ENCODE measurements around the gene UBC. TPM values are rescaled to one million over a fixed set of nuclear protein-coding genes. Genes with fewer than 3 reads are reported as not detected.
A peak's percentile ranks its signal among the peaks of the same experiment; 100 is the strongest.

Gene UBC
- total and polyA plus RNA-seq, 9 of the 15 experiments (the other 6 are each of a cell fraction or from before 2014, with no cell fraction given): 533 to 1,153 (median 813) TPM

DNA sequence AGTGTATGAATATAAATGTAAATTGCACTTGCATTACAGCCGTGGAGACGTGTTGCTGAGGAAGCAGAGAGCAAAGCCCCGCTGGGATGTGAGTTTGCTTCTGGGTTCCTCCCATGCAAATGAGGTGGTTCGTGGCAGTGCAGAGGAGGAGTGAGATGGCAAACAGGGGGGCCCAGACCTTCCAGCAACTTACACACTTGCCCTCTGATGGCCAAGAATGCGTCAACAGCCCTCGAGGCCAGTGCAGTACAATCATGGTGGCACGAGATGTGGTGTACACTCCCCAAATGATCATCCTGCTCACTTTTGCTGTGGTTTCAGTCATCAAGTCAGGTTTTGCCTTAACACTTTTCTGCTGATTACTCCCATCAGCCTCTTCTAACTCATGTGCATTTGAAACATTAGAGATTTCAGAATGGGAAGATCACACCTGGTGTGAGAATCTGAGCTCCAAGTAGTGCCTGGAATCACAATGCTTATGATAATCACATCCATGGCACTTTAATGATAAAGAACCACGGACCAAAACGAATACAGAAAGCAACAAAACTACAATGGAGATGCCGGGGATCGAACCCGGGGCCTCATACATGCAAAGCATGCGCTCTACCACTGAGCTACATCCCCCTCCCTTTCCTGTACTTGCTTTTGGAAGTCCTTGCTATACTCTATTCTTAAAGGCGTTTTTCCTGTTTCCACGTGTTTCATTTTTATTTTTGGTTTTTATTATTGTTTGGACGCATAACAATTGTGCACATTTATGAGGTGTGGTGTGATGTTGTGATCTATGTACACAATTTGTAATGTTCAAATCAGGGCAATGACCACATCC is 7.0 kb upstream of the UBC start (continued):
- TF ChIP-seq, protein P1, sequence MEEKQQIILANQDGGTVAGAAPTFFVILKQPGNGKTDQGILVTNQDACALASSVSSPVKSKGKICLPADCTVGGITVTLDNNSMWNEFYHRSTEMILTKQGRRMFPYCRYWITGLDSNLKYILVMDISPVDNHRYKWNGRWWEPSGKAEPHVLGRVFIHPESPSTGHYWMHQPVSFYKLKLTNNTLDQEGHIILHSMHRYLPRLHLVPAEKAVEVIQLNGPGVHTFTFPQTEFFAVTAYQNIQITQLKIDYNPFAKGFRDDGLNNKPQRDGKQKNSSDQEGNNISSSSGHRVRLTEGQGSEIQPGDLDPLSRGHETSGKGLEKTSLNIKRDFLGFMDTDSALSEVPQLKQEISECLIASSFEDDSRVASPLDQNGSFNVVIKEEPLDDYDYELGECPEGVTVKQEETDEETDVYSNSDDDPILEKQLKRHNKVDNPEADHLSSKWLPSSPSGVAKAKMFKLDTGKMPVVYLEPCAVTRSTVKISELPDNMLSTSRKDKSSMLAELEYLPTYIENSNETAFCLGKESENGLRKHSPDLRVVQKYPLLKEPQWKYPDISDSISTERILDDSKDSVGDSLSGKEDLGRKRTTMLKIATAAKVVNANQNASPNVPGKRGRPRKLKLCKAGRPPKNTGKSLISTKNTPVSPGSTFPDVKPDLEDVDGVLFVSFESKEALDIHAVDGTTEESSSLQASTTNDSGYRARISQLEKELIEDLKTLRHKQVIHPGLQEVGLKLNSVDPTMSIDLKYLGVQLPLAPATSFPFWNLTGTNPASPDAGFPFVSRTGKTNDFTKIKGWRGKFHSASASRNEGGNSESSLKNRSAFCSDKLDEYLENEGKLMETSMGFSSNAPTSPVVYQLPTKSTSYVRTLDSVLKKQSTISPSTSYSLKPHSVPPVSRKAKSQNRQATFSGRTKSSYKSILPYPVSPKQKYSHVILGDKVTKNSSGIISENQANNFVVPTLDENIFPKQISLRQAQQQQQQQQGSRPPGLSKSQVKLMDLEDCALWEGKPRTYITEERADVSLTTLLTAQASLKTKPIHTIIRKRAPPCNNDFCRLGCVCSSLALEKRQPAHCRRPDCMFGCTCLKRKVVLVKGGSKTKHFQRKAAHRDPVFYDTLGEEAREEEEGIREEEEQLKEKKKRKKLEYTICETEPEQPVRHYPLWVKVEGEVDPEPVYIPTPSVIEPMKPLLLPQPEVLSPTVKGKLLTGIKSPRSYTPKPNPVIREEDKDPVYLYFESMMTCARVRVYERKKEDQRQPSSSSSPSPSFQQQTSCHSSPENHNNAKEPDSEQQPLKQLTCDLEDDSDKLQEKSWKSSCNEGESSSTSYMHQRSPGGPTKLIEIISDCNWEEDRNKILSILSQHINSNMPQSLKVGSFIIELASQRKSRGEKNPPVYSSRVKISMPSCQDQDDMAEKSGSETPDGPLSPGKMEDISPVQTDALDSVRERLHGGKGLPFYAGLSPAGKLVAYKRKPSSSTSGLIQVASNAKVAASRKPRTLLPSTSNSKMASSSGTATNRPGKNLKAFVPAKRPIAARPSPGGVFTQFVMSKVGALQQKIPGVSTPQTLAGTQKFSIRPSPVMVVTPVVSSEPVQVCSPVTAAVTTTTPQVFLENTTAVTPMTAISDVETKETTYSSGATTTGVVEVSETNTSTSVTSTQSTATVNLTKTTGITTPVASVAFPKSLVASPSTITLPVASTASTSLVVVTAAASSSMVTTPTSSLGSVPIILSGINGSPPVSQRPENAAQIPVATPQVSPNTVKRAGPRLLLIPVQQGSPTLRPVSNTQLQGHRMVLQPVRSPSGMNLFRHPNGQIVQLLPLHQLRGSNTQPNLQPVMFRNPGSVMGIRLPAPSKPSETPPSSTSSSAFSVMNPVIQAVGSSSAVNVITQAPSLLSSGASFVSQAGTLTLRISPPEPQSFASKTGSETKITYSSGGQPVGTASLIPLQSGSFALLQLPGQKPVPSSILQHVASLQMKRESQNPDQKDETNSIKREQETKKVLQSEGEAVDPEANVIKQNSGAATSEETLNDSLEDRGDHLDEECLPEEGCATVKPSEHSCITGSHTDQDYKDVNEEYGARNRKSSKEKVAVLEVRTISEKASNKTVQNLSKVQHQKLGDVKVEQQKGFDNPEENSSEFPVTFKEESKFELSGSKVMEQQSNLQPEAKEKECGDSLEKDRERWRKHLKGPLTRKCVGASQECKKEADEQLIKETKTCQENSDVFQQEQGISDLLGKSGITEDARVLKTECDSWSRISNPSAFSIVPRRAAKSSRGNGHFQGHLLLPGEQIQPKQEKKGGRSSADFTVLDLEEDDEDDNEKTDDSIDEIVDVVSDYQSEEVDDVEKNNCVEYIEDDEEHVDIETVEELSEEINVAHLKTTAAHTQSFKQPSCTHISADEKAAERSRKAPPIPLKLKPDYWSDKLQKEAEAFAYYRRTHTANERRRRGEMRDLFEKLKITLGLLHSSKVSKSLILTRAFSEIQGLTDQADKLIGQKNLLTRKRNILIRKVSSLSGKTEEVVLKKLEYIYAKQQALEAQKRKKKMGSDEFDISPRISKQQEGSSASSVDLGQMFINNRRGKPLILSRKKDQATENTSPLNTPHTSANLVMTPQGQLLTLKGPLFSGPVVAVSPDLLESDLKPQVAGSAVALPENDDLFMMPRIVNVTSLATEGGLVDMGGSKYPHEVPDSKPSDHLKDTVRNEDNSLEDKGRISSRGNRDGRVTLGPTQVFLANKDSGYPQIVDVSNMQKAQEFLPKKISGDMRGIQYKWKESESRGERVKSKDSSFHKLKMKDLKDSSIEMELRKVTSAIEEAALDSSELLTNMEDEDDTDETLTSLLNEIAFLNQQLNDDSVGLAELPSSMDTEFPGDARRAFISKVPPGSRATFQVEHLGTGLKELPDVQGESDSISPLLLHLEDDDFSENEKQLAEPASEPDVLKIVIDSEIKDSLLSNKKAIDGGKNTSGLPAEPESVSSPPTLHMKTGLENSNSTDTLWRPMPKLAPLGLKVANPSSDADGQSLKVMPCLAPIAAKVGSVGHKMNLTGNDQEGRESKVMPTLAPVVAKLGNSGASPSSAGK (IDR thresholded peaks at IDR 0.05): no peak
- TF ChIP-seq ZNF79 (CRISPR knock-in tag; IDR thresholded peaks at IDR 0.05; ENCODE audit: low read depth): no peak
- TF ChIP-seq, protein P2, sequence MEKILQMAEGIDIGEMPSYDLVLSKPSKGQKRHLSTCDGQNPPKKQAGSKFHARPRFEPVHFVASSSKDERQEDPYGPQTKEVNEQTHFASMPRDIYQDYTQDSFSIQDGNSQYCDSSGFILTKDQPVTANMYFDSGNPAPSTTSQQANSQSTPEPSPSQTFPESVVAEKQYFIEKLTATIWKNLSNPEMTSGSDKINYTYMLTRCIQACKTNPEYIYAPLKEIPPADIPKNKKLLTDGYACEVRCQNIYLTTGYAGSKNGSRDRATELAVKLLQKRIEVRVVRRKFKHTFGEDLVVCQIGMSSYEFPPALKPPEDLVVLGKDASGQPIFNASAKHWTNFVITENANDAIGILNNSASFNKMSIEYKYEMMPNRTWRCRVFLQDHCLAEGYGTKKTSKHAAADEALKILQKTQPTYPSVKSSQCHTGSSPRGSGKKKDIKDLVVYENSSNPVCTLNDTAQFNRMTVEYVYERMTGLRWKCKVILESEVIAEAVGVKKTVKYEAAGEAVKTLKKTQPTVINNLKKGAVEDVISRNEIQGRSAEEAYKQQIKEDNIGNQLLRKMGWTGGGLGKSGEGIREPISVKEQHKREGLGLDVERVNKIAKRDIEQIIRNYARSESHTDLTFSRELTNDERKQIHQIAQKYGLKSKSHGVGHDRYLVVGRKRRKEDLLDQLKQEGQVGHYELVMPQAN (IDR thresholded peaks at IDR 0.05; ENCODE audit: borderline replicate concordance): no peak; the same call in 1 of the 2 replicates
- TF ChIP-seq TBL1XR1 (IDR thresholded peaks at IDR 0.05; ENCODE audit: low read length in 2 of 2): peak; percentile 69 to 97; a peak in 3 of 4 replicates
- TF ChIP-seq PTRF (tag; IDR thresholded peaks at IDR 0.05): 0 out of 2 replicates have a peak, but pooled peaks have one; percentile 46
- TF ChIP-seq MEF2D (tag; conservative IDR thresholded peaks at IDR 0.05; ENCODE audit: low read depth): no peak; the same call in none of the 2 replicates
- no peak for TF ChIP-seq ZNF217 (CRISPR knock-in tag; IDR thresholded peaks at IDR 0.05)
- TF ChIP-seq ZC3H11A (IDR thresholded peaks at IDR 0.05; ENCODE audit: low read depth, low read length): 0 out of 2 replicates have a peak, but pooled peaks have one; percentile 42
- TF ChIP-seq YY1 (IDR thresholded peaks at IDR 0.05; ENCODE audit: borderline replicate concordance in 1 of 3, control insufficient read depth in 1 of 3, extremely low read depth in 1 of 3, insufficient read depth in 3 of 3, insufficient read length in 1 of 3, insufficient replicate concordance in 2 of 3, low read depth in 1 of 3, low read length in 2 of 3): no peak
- peak; percentile 56 for TF ChIP-seq POLR3G (IDR thresholded peaks at IDR 0.05; ENCODE audit: extremely low read depth, insufficient read length, insufficient replicate concordance)

Data from K562 (cell line).